C4-2B (cell line): Measurements from ENCODE around the gene ENDOV.

Experiments
- H3K27ac ChIP-seq: fragments of 450-650 bp; 2 replicates; pipeline ENCODE4 v1.5.1; 2017
- ZFX ChIP-seq: fragments of 450-650 bp; IDR thresholded peaks from 2 replicates; pipeline ENCODE4 v1.6.1; 2017
- TF ChIP-seq, protein P1 (sequence below): fragments of 450-650 bp; conservative IDR thresholded peaks from 2 replicates; pipeline ENCODE4 v1.5.1; 2017; ENCODE audit warnings: mild to moderate bottlenecking

The ENDOV gene

DNA sequence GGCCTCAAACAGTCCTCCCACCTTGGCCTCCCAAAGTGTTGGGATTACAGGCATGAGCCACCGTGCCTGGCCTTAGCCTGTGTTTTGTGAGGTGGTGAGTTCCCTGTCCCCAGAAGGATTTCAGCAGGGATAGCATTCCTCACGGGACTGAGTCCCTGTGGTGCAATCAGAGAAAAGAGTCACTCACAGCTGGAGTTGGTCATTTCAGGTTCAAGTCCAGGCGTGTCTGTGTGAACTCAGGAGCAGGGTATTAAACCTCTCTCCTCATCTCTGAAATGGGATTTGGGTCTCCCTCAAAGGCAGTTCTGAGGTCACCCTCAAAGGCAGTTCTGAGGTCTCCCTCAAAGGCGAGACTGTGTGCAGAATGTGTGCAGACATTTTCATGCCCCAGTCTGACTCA is 32.8 kb downstream of the ENDOV start:
- TF ChIP-seq, protein P1, sequence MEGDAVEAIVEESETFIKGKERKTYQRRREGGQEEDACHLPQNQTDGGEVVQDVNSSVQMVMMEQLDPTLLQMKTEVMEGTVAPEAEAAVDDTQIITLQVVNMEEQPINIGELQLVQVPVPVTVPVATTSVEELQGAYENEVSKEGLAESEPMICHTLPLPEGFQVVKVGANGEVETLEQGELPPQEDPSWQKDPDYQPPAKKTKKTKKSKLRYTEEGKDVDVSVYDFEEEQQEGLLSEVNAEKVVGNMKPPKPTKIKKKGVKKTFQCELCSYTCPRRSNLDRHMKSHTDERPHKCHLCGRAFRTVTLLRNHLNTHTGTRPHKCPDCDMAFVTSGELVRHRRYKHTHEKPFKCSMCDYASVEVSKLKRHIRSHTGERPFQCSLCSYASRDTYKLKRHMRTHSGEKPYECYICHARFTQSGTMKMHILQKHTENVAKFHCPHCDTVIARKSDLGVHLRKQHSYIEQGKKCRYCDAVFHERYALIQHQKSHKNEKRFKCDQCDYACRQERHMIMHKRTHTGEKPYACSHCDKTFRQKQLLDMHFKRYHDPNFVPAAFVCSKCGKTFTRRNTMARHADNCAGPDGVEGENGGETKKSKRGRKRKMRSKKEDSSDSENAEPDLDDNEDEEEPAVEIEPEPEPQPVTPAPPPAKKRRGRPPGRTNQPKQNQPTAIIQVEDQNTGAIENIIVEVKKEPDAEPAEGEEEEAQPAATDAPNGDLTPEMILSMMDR: no peak
- no peak for TF ChIP-seq ZFX
- H3K27ac ChIP-seq: no peak overlapping the region

DNA sequence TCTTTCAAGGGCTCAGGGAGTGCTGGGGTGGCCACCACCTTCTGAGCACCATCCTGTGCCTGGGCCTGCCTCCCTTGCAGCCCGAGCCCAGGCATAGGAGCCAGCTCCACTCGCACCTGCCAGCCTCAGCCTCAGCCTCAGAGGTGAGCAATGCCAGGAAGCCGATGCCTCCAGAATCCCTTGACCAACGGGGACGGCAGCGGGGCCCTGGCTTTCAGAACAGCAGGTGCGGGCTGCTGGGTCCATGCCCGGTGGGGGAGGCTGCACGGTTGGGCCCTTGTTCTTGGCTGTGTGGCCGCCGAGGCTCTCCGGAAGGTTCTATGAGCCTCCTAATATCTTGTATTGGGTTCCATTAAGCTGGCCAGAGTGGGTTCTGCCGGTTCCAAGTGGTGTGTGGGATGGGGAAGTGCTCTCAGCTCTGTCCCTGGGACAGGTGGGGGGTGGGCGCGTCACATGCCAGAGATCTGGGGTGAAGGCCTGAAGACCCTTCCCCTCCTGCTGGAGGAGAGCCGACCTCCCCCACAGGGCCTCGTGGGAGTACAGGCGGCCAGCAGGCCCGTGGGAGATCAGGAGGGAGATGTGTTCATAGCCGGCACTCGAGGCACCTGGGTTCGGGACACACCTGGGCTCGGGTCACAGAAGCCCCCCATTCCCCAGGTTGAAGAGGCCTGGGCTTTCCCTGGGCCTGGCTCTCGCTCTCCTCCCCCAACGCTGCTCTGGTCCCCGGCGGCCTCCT is 34.4 kb downstream of the ENDOV start:
- H3K27ac ChIP-seq: no peak overlapping the region
- TF ChIP-seq, protein P1: no peak
- TF ChIP-seq ZFX: no peak

DNA sequence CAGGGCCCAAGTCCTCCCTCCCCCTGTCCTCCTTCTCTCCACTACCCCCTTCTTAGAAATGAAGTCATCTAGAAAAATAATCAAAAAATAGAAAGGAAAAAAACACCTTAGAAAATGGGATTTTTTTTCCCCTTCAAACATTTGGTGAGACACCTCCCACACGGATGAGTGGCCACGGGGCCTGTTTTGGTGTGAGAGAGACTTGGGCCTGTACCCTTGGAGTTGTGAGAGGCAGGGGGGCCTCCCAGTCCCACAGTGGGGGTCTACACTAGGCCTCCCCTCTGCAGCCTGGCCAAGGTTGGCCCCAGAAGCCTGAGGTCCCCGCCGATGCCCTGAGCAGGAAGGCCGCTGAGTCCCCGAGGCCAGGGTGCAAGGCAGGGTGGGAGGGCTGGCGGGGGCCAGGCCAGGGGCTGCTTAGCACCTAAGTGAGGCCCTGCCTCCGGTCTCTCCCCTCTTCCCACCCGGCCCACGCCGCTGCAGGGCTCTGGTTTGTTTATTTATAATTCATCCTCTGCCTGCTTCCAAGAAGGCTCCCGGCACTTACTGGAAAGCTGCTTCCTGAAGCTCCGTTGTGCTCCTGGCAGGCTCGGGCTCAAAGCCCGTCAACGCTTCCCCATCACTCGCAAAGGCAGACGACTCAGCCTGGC is 35.1 kb downstream of the ENDOV start:
- TF ChIP-seq, protein P1: no peak
- no peak for TF ChIP-seq ZFX
- H3K27ac ChIP-seq: no peak overlapping the region

DNA sequence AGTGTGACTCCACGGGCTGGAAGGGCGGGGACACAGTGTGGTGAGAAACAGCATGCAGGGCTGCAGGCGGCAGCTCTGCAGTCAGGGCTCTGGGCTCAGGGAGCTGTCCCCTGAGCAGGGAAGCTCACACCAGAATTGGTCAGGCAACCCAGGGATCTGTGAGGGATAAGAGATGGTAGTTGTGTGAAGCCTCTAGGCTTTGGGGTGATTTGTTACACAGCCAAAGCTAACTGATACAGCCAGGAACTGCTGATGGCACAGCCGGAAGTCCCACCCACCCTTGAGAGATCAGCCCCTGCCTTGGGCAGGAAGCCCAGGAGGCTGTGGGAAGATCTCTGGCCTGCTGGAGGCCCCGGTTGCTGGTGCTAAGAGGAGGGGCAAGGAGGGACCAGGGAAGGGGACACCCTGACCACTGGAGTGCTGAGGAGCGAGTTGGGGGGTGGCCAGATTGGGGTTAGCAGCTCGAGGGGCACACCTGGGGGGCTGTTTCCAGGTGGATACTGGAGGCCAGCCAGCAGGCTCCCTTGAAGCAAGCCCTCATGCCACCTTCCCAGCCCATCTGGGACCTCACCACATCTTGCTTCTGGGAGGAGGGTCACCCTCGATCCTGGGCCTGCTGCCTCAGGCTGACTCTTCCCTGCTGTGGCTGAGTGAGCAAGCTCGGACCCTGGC is 36.3 kb downstream of the ENDOV start:
- TF ChIP-seq ZFX: no peak
- TF ChIP-seq, protein P1: no peak
- no peak overlapping the region for H3K27ac ChIP-seq

DNA sequence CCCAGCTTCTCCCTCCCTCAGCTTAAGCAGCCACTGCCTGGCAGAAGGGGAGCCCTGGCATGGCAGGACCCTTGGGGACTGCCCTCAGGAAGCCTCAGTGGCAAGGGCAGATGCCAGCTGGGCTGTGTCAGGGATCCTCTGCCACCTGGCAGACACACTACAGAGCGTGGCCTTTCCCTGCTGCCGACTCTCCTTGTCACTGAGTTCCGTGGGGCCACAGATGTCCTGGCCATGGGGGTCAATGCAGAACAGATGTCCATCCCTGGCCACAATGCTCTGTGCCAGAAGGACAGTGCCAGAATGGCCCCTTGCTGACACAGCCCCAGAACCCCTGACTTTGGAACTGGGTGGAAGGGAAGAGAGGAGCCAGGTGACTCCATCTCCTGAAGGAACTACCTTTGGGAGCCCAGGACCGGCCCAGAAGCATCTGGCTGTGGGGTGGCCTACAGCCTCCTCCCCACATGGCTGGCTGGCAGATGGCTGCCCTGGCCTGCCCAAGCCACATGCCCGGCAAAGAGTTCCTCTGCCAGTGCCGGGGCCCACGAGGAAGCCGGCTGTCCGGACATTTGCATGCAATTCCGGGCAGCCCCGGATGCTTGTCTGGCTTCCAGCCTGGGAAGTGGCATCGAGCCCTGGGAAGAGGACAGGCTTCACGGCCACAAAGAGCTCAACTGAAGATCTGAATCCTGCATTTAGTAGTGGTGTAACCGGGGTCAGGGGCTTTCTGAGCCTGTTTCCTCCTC is 37.4 kb downstream of the ENDOV start:
- peak overlapping the region; percentile 12 for H3K27ac ChIP-seq
- TF ChIP-seq ZFX: no peak
- TF ChIP-seq, protein P1: no peak

DNA sequence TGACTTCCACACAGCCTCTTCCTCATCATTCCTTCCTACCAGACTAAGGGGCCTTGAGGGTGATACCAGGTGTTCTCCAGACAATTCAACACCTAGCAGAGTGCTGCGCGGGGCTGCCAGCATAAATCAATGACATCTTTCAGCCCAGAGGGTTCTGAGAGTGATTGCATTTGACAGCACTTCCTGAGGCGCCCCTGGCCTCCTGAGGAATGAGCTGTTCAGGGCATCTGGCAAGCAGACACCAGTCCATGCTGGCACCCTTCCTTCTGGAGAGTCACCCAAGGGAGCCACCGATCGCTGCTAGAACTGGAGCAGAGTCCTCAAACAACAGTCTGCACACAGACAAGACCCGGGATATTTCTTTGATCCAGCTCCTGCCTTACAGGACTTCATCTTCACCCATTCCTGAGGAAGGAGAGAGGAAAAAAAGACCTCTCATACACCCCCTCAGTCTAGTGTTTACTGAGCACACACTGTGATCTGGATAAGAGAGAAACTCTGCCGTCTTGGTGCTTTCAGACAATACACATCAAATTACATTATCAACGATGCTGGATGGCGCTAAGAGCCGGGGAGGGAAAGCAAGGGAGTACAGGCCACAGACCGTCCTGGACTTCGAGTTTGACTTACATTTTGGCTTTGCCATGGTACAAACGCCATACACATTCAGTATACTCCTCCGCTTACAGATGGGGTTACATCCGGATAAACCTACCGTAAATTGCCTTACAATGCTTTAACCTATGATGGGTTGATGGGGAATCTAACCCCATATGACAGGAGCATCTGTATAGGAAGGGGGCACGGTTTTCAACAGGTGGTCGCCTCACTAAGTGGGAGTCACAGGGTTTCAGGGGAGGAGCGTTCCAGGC is 38.4 kb downstream of the ENDOV start:
- TF ChIP-seq, protein P1: no peak
- TF ChIP-seq ZFX: no peak
- H3K27ac ChIP-seq: peak overlapping the region; percentile 93
